Measurements from ENCODE around the gene GPBP1.
A peak's percentile ranks its signal among the peaks of the same experiment; 100 is the strongest.
"Not testable (repeated sequence)": the region's sequence is repeated elsewhere in the genome, so short reads cannot be mapped to it uniquely, and the experiment has no call there.

The GPBP1 gene

DNA sequence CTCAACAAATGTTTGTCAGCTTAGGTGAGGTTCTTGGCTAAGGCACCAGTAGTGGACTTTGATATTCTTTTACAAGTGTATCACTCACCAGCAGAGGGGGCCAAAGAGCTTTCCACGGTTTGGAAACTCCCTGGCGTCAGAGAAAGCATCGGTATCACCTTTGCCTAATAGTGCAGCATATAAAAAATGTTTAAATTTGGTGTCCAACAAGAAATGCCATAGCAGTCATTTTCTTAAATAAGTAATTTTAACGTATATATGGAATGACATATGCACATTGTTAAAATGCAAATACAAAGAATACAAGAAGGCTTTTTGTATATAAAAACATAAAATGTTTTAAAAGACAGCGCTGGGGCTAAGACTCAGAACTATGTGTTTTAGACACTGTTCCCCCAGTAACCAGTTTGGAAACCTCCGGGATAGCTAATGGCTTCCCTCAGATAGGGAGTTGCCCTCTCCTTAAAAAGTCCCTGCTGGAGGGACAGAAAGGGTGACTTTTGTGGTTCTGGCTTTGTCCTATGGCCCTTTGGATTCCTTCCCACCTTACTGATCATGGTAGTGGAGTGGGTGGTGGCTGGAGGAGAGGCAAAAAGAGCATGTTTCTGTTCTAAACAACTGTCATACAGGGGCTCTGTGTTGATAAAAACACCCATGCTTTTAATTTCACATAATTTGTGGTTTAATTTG, 124.6 kb downstream of the GPBP1 start:
- DNase-seq: peak; percentile 79

DNA sequence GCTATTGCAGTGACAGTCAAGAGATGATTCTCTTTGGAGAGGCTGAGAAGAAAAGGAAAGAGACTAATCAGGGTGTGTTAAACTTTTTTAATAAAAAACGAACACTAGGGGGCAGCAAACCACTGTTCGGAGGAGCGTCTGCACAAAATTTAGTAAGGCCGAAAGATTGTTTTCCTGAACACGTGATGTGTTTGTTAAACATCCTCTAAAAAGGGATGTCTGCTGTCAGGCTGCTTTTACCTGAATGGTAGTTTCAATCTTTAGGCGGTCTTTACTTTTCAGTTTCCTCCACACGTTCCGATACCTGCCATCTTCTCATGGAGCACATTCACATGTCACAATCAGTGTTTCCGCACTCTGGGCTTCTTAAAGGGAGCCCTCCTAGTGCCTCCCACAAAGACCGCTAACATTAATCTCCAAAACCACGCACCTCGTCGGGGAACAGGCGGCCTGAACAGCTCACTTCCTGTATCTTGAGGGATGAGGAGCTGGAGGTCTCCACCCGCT, 125.2 kb downstream of the GPBP1 start:
- peak; percentile 71 for DNase-seq

DNA sequence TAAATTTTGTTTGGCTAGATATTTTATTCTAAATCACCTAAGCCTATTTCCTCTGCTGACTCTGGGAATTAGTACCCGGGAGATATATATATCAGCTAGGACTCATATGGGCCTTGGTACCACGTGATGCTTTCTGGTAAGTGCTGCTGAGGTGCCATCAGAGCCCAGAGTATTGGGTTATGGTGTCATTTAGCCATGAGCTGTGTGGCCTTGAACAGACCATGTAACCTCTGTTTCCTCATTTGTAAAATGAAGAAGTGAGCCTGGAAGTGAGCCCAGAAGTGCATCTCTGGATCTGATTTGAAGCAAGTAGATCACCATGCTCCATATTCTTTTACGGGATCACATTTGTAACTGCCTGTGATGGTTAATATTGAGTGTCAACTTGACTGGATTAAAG, 126.1 kb downstream of the GPBP1 start:
- peak; percentile 47 for DNase-seq

DNA sequence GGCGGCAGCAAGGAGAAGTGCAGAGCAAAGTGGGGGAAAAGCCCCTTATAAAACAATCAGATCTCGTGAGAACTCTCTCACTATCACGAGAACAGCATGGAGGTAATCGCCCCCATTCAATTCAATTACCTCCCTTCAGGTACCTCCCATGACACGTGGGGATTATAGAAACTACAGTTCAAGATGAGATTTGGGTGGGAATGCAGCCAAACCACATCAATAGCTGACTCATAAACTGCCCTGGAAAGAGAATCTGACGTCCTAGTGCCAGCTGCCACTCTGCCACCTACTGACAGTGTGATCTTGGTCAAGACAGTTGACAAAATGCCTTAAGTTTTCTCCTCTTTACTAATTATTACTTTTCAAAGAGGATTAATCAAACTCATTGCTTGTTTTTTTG, 128.3 kb downstream of the GPBP1 start:
- no peak for DNase-seq

DNA sequence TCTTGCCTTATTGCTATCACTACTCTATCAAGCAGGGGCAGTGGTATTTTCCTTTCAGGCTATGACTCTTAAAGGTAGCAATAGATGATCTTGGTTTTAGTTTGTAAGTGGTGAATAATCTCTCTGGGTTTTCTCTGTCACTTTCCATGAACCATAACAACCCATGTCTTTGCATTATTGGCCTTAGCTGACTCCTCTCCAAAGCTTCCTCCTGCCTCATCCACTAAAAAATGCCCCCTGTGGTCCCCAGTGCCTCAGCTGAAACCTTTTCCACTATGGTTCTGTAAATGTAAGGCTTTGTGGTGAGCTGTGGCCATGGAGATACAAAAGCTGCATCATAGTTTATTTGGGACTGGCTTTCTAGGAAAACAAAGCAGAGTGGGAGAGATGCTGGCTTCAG, 128.8 kb downstream of the GPBP1 start:
- DNase-seq: no peak

DNA sequence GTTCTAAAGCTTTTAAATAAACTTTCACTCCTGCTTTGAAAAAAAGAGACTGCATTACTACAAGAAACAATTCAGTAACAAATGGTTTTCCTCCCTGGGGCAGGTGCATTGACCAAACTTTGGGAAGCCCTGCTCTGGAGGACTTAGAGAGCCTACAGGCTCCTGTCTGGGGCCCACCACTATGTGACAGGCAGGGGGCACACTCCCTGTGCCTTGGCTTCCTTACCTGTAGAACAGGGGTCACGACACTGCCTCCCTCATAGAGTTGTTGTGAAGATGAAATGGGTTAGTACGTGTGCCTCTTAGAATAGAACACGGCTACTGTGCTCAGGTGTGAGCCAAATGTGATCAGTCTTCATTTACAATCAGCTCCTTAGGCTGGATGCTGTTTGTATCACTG, 130.1 kb downstream of the GPBP1 start:
- no peak for DNase-seq

DNA sequence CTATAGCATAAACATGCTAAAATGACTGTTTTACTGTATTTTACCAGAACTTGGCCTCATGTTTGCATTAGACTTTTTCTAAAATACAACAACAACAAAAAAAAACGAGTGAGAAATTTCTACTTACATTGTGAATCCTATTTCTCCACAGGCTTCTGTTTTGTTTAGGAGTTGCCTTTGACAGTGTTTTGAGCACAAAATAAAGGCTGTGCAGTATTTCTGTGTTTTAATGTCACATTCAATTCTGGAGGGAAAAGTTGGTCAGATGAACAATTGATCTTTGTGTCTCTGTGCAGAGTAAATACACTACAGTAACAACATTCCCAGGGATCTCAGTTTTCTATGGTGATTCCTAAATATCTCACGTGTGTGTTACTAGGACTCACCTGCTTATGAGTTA, 131.1 kb downstream of the GPBP1 start:
- DNase-seq: no peak

DNA sequence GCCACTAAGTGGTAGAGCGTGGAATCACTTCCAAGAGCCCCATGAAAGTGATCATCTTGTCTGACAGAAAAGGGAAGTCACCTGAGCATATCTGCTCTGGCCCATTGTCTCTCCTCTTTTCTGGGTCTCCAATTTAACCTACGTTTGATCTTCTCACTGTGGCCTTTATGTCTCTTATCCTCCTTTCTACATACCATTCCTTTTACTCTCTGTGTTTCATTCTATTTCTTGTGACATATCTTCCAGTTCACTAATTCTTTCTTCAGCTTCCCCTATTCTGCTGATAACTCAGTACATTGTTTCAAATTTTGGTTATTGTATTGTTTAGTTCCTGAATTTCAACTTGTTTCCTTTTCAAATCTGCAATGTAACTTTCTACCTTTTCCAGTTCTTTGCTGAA, 132.5 kb downstream of the GPBP1 start:
- DNase-seq: no peak

DNA sequence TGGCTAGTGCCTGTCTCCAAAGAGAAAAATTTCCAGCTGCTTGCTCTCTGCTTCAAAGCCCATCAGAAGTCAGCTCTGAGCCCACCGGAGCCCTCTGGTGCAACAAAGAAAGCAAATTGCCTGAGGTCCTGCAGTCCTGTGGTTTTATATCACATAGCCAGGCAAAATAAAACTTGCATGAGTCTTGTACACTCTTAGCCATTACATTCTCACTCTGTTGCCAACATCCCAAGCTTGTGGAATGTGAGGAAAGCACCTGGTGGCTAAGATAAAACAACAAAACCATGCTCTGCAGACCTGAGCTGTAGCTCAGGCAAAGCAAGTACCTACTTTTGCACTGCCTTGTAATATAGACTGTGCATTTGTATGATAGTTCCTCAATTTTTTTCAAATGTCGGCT, 133.7 kb downstream of the GPBP1 start:
- no peak for DNase-seq

DNA sequence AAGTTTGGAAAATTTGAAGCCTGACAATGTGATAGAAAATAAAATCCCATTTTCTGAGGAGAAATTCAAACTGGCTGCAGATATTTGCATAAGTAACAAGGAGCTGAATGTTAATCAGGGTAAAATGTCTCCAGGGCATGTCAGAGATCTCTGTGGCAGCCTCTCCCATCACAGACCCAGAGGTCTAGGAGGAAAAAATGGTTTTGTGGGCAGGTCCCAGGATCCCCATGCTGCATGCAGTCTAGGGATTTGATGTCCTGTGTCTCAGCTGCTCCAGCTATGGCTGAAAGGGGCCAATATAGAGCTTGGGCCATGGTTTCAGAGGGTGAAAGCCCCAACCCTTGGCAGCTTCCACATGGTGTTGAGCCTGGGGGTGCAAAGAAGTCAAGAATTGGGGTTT, 135.2 kb downstream of the GPBP1 start:
- not testable (repeated sequence) for DNase-seq

DNA sequence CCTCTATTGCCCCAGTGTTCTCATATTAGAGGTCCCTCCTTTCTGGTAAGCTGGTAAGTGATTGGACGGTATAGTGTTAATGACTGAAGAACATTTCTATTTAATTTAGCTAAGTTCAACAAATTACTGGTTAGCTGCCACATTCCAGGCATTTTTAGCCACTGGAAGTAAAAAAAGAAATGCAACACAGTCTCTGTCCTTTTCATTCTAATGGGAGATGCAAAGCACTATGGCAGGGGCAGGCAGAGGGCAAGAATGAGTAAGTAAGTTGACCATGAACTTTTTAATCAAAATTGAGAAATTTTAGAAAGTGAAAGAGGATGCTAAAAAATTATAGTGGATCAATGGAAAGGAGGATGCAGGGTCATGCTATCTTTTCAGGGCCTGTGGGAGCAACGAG, 137.4 kb downstream of the GPBP1 start:
- no peak for DNase-seq

DNA sequence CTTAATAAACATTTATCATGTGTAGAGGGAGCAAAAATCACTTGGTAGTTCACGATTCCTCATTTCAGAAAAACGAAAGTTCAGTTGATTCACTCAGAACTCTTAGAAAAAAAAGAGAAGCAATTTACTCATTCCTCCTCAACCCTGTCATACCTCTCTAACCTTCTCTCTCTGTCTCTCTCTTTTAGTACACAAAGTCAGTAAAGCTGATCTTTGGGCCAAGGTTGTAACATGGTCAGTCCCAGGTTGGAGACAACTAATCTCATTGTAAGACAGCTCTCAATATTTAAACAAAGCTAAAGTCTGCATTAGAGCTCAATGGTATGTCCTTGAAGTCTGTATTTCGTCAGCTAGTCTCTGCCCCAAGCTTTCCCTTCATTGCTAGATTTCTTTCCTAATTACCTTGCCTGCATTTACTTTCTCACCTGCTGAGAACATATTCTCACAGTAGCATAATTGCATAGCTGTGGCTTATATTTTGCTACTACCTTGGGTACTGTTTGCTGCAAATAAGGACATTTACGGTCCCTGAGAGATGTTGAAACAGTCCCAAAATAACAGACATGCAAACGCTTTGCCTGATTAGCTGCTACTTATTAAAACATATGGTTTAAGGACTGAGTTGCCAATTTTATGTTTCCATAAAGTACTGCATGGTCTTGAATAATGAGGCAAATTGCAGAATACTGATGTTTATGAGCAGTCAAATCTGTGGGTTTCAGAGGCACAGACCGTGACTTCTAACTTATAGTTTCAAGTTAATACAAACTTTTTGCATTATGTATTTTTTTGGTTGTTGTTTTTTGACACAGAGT, 138.3 kb downstream of the GPBP1 start:
- DNase-seq: peak; percentile 12

DNA sequence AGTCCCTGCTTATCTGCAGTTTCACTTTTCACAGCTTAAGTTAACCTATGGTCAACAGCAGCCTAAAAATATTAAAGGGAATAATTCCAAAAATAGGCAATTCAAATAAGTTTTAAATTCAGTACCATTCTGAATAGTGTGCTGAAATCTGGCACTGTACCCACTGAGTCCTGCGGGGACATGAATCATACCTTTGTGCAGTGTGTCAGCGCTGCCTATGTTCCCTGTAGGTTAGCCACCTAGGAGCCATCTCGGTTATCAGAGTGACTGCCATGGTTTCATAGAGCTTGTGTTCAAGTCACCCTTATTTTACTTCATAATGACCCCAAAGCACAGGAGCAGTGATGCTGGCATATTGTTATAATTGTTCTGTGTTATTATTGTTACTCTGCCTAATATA, 139.9 kb downstream of the GPBP1 start:
- DNase-seq: no peak

Data from inflammatory macrophage treated with lipopolysaccharide for 4 hours (primary cell).